GM23338 (cell line): Measurements from ENCODE around the gene PAQR4. TPM values are rescaled to one million over a fixed set of nuclear protein-coding genes. Genes with fewer than 3 reads are reported as not detected.

Experiments used
- ATAC-seq: fragments of 200-7000 bp; cut with Tn5 transposase; 3 replicates; pipeline ENCODE4 v1.9.1; 2020
- DNase-seq: peaks from one replicate; pipeline ENCODE4 v3.0.0-alpha.2; 2015; ENCODE audit warnings: low spot score
- H2AFZ ChIP-seq: fragments of 200-600 bp; sonication (generic); 2 replicates; pipeline ENCODE4 v1.8.0; 2016; ENCODE audit warnings: antibody characterized with exemption, mild to moderate bottlenecking, moderate library complexity
- H3F3A ChIP-seq: fragments of 200-600 bp; sonication (generic); replicated peaks from 2 replicates; pipeline ENCODE4 v1.8.0; 2017; ENCODE audit warnings: antibody characterized with exemption, mixed run types, low read depth
- H3K27ac ChIP-seq: fragments of 200-600 bp; sonication (generic); 2 replicates; pipeline ENCODE4 v1.6.1; 2016; ENCODE audit warnings: low read depth
- H3K27me3 ChIP-seq: fragments of 200-600 bp; sonication (generic); 2 replicates; pipeline ENCODE4 v1.8.0; 2016; ENCODE audit warnings: mild to moderate bottlenecking, mixed run types, moderate library complexity; ENCODE audit not compliant: insufficient read depth
- H3K36me3 ChIP-seq: fragments of 200-600 bp; sonication (generic); 2 replicates; pipeline ENCODE4 v1.8.0; 2016; ENCODE audit warnings: mild to moderate bottlenecking; ENCODE audit not compliant: insufficient read depth
- H3K4me1 ChIP-seq: fragments of 200-600 bp; sonication (generic); 2 replicates; pipeline ENCODE4 v1.8.0; 2016; ENCODE audit warnings: mild to moderate bottlenecking, moderate library complexity; ENCODE audit not compliant: insufficient read depth
- H3K4me2 ChIP-seq: fragments of 200-600 bp; sonication (generic); 2 replicates; pipeline ENCODE4 v1.7.1; 2017; ENCODE audit warnings: mixed run types
- H3K4me3 ChIP-seq: fragments of 200-600 bp; sonication (generic); 2 replicates; pipeline ENCODE4 v1.6.1; 2016; ENCODE audit warnings: mixed run types
- H3K79me2 ChIP-seq: fragments of 200-600 bp; sonication (generic); replicated peaks from 2 replicates; pipeline ENCODE4 v1.8.0; 2017; ENCODE audit warnings: mild to moderate bottlenecking; ENCODE audit not compliant: insufficient read depth
- H3K9me2 ChIP-seq: fragments of 200-600 bp; sonication (generic); 2 replicates; pipeline ENCODE4 v1.8.0; 2017; ENCODE audit not compliant: insufficient read depth
- H4K20me1 ChIP-seq: fragments of 200-600 bp; sonication (generic); replicated peaks from 2 replicates; pipeline ENCODE4 v1.8.0; 2017; ENCODE audit warnings: mild to moderate bottlenecking; ENCODE audit not compliant: insufficient read depth
- H3K27ac Mint-ChIP-seq: 2 replicates; pipeline ENCODE4 v1.8.0; 2020; ENCODE audit warnings: inconsistent platforms, mild to moderate bottlenecking, moderate library complexity, mixed read lengths
- H3K27me3 Mint-ChIP-seq: 3 replicates; pipeline ENCODE4 v1.8.0; 2022; ENCODE audit warnings: low read depth, mild to moderate bottlenecking, moderate library complexity, mixed read lengths, inconsistent platforms; ENCODE audit not compliant: insufficient read depth, poor library complexity
- H3K36me3 Mint-ChIP-seq: 3 replicates; pipeline ENCODE4 v1.8.0; 2021; ENCODE audit warnings: low read depth, mild to moderate bottlenecking, inconsistent platforms, moderate library complexity, mixed read lengths
- H3K4me1 Mint-ChIP-seq: 3 replicates; pipeline ENCODE4 v1.8.0; 2020; ENCODE audit warnings: mild to moderate bottlenecking, inconsistent platforms, mixed read lengths
- H3K4me3 Mint-ChIP-seq: 3 replicates; pipeline ENCODE4 v1.8.0; 2021; ENCODE audit warnings: moderate library complexity, mild to moderate bottlenecking, inconsistent platforms, mixed read lengths
- H3K9me3 Mint-ChIP-seq: 3 replicates; pipeline ENCODE4 v1.8.0; 2020; ENCODE audit warnings: moderate library complexity, mild to moderate bottlenecking, inconsistent platforms, mixed read lengths
- CREB1 ChIP-seq: fragments of 250-450 bp; sonication (Bioruptor Pico); IDR thresholded peaks from 2 replicates; pipeline ENCODE4 v1.5.0; 2020; ENCODE audit warnings: low read depth, mild to moderate bottlenecking, moderate library complexity
- CTCF ChIP-seq, 2 experiments: fragments of 200-600 bp in 1 of 2; sonication (generic) in 1 of 2; conservative IDR thresholded peaks; 2 replicates each; pipeline versions ENCODE4 v1.5.1 to v1.6.1; 2016 to 2017; ENCODE audit warnings: antibody characterized with exemption in 2 of 2, low read depth in 2 of 2, mild to moderate bottlenecking in 2 of 2, moderate library complexity in 1 of 2
- POLR2AphosphoS5 ChIP-seq: IDR thresholded peaks from 2 replicates; pipeline ENCODE4 v1.6.1; 2016; ENCODE audit warnings: antibody characterized with exemption, low read depth
- STAT1 ChIP-seq: IDR thresholded peaks from one replicate; pipeline ENCODE4 v1.6.1; 2016; ENCODE audit warnings: antibody characterized with exemption; ENCODE audit not compliant: unreplicated experiment
- ZNF114 ChIP-seq: fragments of 250-450 bp; sonication (Bioruptor Pico); IDR thresholded peaks from 2 replicates; pipeline ENCODE4 v1.5.0; 2020; ENCODE audit warnings: mild to moderate bottlenecking, moderate library complexity
- ZNF462 ChIP-seq: fragments of 250-450 bp; sonication (Bioruptor Pico); IDR thresholded peaks from 2 replicates; pipeline ENCODE4 v1.5.0; 2020; ENCODE audit warnings: mild to moderate bottlenecking, moderate library complexity
- polyA plus RNA-seq: library from polyadenylated mRNA; unstranded; fragments of >200 nt; fragmentation: Nextera tagmentation; extraction: Ambion mirVana; gene quantifications from 2 replicates; pipeline ENCODE4 v1.2.1, GENCODE V29; 2016
- total RNA-seq: library from RNA; depleted of rRNA; stranded (reverse); fragments of >200 nt; shearing (Covaris generic); gene quantifications from 2 replicates; pipeline ENCODE4 v1.2.3, GENCODE V29; 2014
- TF ChIP-seq, protein P1 (sequence below): IDR thresholded peaks from one replicate; pipeline ENCODE4 v1.6.1; 2018; ENCODE audit warnings: antibody characterized with exemption; ENCODE audit not compliant: unreplicated experiment

Gene PAQR4
- total and polyA plus RNA-seq, 2 experiments from 2014 or later: 7.0 to 29.3 TPM

DNA sequence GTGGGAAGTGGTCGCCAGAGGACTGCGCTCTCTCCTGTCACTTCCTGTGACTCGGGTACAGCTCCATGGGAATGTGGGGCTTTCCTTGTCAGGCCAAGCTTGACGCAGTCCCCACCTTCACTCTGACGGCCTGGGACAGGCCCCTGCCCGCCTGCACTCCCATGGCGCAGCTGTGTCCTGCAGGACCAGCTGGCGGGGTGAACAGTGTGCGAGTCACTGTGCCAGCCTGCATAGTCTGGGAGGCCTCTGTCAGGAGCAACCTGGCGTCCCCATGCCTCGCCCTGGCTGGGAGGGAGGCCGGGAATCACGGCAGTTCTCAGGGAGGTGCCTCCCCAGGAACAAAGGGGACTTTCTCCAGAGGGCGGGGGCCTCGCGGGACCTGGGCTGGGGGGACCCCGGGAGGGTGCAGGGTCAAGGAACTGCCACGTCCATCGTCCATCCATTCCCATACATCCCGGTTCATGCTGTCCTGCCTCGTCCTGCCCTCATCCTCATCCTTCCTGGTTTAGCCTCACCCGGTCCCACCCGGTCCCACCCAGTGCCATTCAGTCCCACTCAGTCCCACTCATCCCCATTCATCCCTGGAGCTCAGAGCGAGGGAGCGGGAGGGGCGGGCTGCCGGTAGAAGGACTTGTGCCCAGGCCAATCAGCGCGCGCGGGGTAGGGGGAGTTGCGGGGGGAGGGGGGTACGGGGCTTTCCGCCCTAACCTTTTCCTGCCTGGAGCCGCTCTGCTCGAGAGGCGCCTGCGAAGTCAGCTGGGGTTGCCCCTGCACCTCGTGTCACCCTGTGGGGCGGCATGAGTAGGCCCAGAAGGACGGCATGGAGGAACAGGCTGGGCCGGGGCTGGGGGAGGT is 44.0 kb upstream of the PAQR4 start:
- Mint-ChIP-seq H3K9me3 (peaks cover 9% of the 10 kb centered on the region; the same call in 2 of the 3 replicates), H3K4me1 (peaks cover 38% of the 10 kb centered on the region), H3K27me3 (peaks cover 8% of the 10 kb centered on the region), H3K27ac (0 out of 2 replicates have a peak overlapping the region, but pooled peaks have one; percentile 52), H3K36me3 (peaks cover 13% of the 10 kb centered on the region; the same call in 1 of the 3 replicates), H3K4me3 (peak overlapping the region; percentile 63; the same call in 2 of the 3 replicates)
- Histone ChIP-seq H3K27me3 (0 out of 2 replicates have a peak, but pooled peaks cover 7% of the 10 kb centered on the region), H3K4me1 (peaks cover 7% of the 10 kb centered on the region; the same call in 1 of the 2 replicates), H3K36me3 (no peaks in the 10 kb centered on the region), H3K27ac (peak overlapping the region; percentile 14; the same call in 1 of the 2 replicates), H3K4me3 (peak overlapping the region; percentile 54), H2AFZ (peak overlapping the region; percentile 63; the same call in 1 of the 2 replicates), H4K20me1 (no peaks in the 10 kb centered on the region), H3F3A (peaks cover 12% of the 10 kb centered on the region), H3K79me2 (no peaks in the 10 kb centered on the region), H3K9me2 (no peaks in the 10 kb centered on the region), H3K4me2 (peak overlapping the region; percentile 81)
- TF ChIP-seq CREB1 (CRISPR knock-in tag): no peak
- TF ChIP-seq POLR2AphosphoS5: peak; percentile 59; the same call in 1 of the 2 replicates
- no peak for TF ChIP-seq CTCF (conservative IDR thresholded peaks at IDR 0.05; ENCODE audit: low read depth in 2 of 2)
- TF ChIP-seq STAT1: no peak
- TF ChIP-seq, protein P1, sequence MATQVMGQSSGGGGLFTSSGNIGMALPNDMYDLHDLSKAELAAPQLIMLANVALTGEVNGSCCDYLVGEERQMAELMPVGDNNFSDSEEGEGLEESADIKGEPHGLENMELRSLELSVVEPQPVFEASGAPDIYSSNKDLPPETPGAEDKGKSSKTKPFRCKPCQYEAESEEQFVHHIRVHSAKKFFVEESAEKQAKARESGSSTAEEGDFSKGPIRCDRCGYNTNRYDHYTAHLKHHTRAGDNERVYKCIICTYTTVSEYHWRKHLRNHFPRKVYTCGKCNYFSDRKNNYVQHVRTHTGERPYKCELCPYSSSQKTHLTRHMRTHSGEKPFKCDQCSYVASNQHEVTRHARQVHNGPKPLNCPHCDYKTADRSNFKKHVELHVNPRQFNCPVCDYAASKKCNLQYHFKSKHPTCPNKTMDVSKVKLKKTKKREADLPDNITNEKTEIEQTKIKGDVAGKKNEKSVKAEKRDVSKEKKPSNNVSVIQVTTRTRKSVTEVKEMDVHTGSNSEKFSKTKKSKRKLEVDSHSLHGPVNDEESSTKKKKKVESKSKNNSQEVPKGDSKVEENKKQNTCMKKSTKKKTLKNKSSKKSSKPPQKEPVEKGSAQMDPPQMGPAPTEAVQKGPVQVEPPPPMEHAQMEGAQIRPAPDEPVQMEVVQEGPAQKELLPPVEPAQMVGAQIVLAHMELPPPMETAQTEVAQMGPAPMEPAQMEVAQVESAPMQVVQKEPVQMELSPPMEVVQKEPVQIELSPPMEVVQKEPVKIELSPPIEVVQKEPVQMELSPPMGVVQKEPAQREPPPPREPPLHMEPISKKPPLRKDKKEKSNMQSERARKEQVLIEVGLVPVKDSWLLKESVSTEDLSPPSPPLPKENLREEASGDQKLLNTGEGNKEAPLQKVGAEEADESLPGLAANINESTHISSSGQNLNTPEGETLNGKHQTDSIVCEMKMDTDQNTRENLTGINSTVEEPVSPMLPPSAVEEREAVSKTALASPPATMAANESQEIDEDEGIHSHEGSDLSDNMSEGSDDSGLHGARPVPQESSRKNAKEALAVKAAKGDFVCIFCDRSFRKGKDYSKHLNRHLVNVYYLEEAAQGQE: no peak
- TF ChIP-seq ZNF114 (CRISPR knock-in tag): no peak
- DNase-seq (peak; percentile 91), ATAC-seq (peak; percentile 84)

DNA sequence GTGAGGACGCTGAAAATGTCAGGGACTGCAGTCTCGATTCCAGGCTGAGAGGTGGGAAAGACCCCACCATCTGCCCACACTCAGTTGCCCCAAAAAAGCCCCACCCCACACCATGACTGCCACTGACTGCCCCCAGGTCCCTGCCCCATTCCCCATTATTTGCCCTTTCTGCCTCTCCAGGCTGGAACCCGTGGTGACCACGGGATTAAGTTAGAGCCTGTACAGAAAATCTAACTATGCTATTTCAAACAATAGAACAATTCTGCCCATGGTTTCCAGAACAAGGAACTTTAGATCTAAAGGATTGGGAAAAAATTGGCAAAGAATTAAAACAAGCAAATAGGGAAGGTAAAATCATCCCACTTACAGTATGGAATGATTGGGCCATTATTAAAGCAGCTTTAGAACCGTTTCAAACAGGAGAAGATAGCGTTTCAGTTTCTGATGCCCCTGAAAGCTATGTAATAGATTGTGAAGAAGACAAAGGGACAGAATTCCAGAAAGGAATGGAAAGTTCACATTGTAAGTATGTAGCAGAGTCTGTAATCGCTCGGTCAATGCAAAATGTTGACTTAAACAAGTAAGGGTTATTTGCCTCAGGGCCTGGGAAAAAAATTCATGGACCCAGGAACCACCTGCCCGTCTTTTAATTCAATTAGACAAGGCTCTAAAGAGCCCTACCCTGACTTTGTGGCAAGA is 43.0 kb upstream of the PAQR4 start:
- Histone ChIP-seq H3K27ac (peak overlapping the region; percentile 14; the same call in 1 of the 2 replicates), H2AFZ (no peak overlapping the region), H3K4me1 (peaks cover 7% of the 10 kb centered on the region; the same call in 1 of the 2 replicates), H3K79me2 (no peaks in the 10 kb centered on the region), H3K9me2 (no peaks in the 10 kb centered on the region), H3K27me3 (0 out of 2 replicates have a peak, but pooled peaks cover 7% of the 10 kb centered on the region), H4K20me1 (no peaks in the 10 kb centered on the region), H3K4me2 (peak overlapping the region; percentile 81), H3F3A (peaks cover 12% of the 10 kb centered on the region), H3K4me3 (peak overlapping the region; percentile 54), H3K36me3 (no peaks in the 10 kb centered on the region)
- Mint-ChIP-seq H3K4me3 (peak overlapping the region; percentile 63), H3K36me3 (peaks cover 13% of the 10 kb centered on the region; the same call in 1 of the 3 replicates), H3K27ac (no peak overlapping the region), H3K4me1 (peaks cover 38% of the 10 kb centered on the region), H3K9me3 (peaks cover 9% of the 10 kb centered on the region; the same call in 2 of the 3 replicates), H3K27me3 (peaks cover 8% of the 10 kb centered on the region)
- no peak for DNase-seq
- ATAC-seq: no peak
- no peak for TF ChIP-seq ZNF462 (CRISPR knock-in tag)
